ENCODE measurements around the gene BLACAT1.

Gene BLACAT1

GRCh38 chr1:205452933-205453332 lies 2.9 kb downstream of the BLACAT1 start:
- no peak for FAIRE-seq

GRCh38 chr1:205452364-205452763 lies 3.5 kb downstream of the BLACAT1 start:
- FAIRE-seq, result no peak

GRCh38 chr1:205451759-205452164 lies 4.1 kb downstream of the BLACAT1 start:
- FAIRE-seq, result no peak

- FAIRE-seq, result no peak
Measured at GRCh38 chr1:205451202-205451601, 4.6 kb downstream of the BLACAT1 start.

- no peak for FAIRE-seq
Measured at GRCh38 chr1:205450448-205450847, 5.4 kb downstream of the BLACAT1 start.

- no peak for FAIRE-seq
Measured at GRCh38 chr1:205449750-205450443, 5.9 kb downstream of the BLACAT1 start.

- no peak for FAIRE-seq
Measured at GRCh38 chr1:205449254-205449749, 6.5 kb downstream of the BLACAT1 start.

GRCh38 chr1:205448540-205449253 lies 7.1 kb downstream of the BLACAT1 start:
- peak; percentile 23 for FAIRE-seq

- peak; percentile 72 for FAIRE-seq
Measured at GRCh38 chr1:205447457-205448341, 8.1 kb downstream of the BLACAT1 start.

- FAIRE-seq, result no peak
Measured at GRCh38 chr1:205446828-205447227, 9.0 kb downstream of the BLACAT1 start.

GRCh38 chr1:205445646-205445935 lies 10.3 kb downstream of the BLACAT1 start:
- no peak for FAIRE-seq

- peak; percentile 45 for FAIRE-seq
Measured at GRCh38 chr1:205444931-205445645, 10.8 kb downstream of the BLACAT1 start.

GRCh38 chr1:205444300-205444930 lies 11.4 kb downstream of the BLACAT1 start:
- no peak for FAIRE-seq

- no peak for FAIRE-seq
Measured at GRCh38 chr1:205443585-205444299, 12.1 kb downstream of the BLACAT1 start.

GRCh38 chr1:205442051-205442725 lies 13.7 kb downstream of the BLACAT1 start:
- no peak for FAIRE-seq

- FAIRE-seq, result no peak
Measured at GRCh38 chr1:205441716-205442050, 14.2 kb downstream of the BLACAT1 start.

GRCh38 chr1:205441318-205441633 lies 14.6 kb downstream of the BLACAT1 start:
- no peak for FAIRE-seq

- FAIRE-seq, result peak; percentile 49
Measured at GRCh38 chr1:205440476-205441317, 15.1 kb downstream of the BLACAT1 start.

- FAIRE-seq, result no peak
Measured at GRCh38 chr1:205440121-205440475, 15.7 kb downstream of the BLACAT1 start.

Data from G401.6 (cell line).